NCI-H146 treated with DMSO at 0.1 percent for 48 hours (cell line): ENCODE results near the gene RBM14.
"Not testable (repeated sequence)": the region's sequence is repeated elsewhere in the genome, so short reads cannot be mapped to it uniquely, and the experiment has no call there.

Source experiments
- DNase-seq: peaks from one replicate; lab custom pipeline; 2025; ENCODE audit not compliant: unreplicated experiment; lab: John Stamatoyannopoulos, UW

RBM14 gene

GRCh38 chr11:66598993-66599392 is 17.4 kb upstream of the RBM14 start:
- DNase-seq: no peak

- DNase-seq: no peak
These were observed 16.2 kb upstream of the RBM14 start for GRCh38 chr11:66600219-66600618.

- no peak for DNase-seq
These were observed 15.7 kb upstream of the RBM14 start for GRCh38 chr11:66600631-66601233.

- DNase-seq: no peak
These were observed 13.4 kb upstream of the RBM14 start for GRCh38 chr11:66603072-66603471.

- no peak for DNase-seq
These were observed 12.3 kb upstream of the RBM14 start for GRCh38 chr11:66604155-66604554.

- DNase-seq: not testable (repeated sequence)
These were observed 9.8 kb upstream of the RBM14 start for GRCh38 chr11:66606608-66607007.

GRCh38 chr11:66607126-66607834 is 9.2 kb upstream of the RBM14 start:
- DNase-seq: no peak

GRCh38 chr11:66609721-66610617 is 6.5 kb upstream of the RBM14 start:
- DNase-seq: no peak

GRCh38 chr11:66612458-66612857 is 4.0 kb upstream of the RBM14 start:
- DNase-seq: no peak

GRCh38 chr11:66614073-66614472 is 2.4 kb upstream of the RBM14 start:
- no peak for DNase-seq

GRCh38 chr11:66617155-66617834 is 865 bp downstream of the RBM14 start:
- no peak for DNase-seq

GRCh38 chr11:66619080-66619554 is 2.7 kb downstream of the RBM14 start:
- no peak for DNase-seq

GRCh38 chr11:66624450-66624849 is 8.0 kb downstream of the RBM14 start:
- DNase-seq: no peak

- DNase-seq: no peak
These were observed 8.8 kb downstream of the RBM14 start for GRCh38 chr11:66625041-66625751.

GRCh38 chr11:66625752-66626149 is 9.3 kb downstream of the RBM14 start:
- DNase-seq: no peak

GRCh38 chr11:66626382-66626781 is 10.0 kb downstream of the RBM14 start:
- DNase-seq: no peak

- DNase-seq: no peak
These were observed 10.5 kb downstream of the RBM14 start for GRCh38 chr11:66626926-66627325.

GRCh38 chr11:66628061-66628603 is 11.7 kb downstream of the RBM14 start:
- DNase-seq: no peak

GRCh38 chr11:66629356-66629755 is 12.9 kb downstream of the RBM14 start:
- no peak for DNase-seq

- no peak for DNase-seq
These were observed 15.5 kb downstream of the RBM14 start for GRCh38 chr11:66631883-66632282.
